B cell (primary cell): Measurements from ENCODE around the gene FGD1.

Experiments used
- CTCF ChIP-seq: fragments of 200-600 bp; IDR thresholded peaks from one replicate; pipeline ENCODE4 v1.8.0; 2022; ENCODE audit warnings: antibody characterized with exemption, mild to moderate bottlenecking
- EZH2 ChIP-seq: IDR thresholded peaks from 2 replicates; pipeline ENCODE4 v1.6.1; 2012; ENCODE audit warnings: borderline replicate concordance, low read depth, mild to moderate bottlenecking, moderate library complexity, low read length; ENCODE audit not compliant: insufficient read depth, poor library complexity, severe bottlenecking

GRCh38 chrX:54446084-54446483, 50.0 kb downstream of the FGD1 start:
- no peak for TF ChIP-seq CTCF
- no peak for TF ChIP-seq EZH2
